Stimulated activated CD8-positive, alpha-beta memory T cell treated with anti-CD3 and anti-CD28 coated beads, Interleukin-12 subunit alpha, Interleukin-12 subunit beta, amount 100 ng/mL, for 4 hours (primary cell): ENCODE measurements around the gene GNL1.
"Not testable (repeated sequence)": the region's sequence is repeated elsewhere in the genome, so short reads cannot be mapped to it uniquely, and the experiment has no call there.

Experiments used
- DNase-seq: peaks from one replicate; pipeline ENCODE4 v3.0.0-alpha.2; 2020; ENCODE audit warnings: low read depth

The GNL1 gene

GRCh38 chr6:30529349-30529875, 26.9 kb downstream of the GNL1 start:
- DNase-seq = not testable (repeated sequence)

GRCh38 chr6:30526444-30526843, 29.8 kb downstream of the GNL1 start:
- DNase-seq = not testable (repeated sequence)

GRCh38 chr6:30521952-30522351, 34.3 kb downstream of the GNL1 start:
- not testable (repeated sequence) for DNase-seq

GRCh38 chr6:30521082-30521481, 35.2 kb downstream of the GNL1 start:
- DNase-seq = not testable (repeated sequence)

GRCh38 chr6:30520522-30520921, 35.8 kb downstream of the GNL1 start:
- no peak for DNase-seq

GRCh38 chr6:30518505-30519145, 37.7 kb downstream of the GNL1 start:
- not testable (repeated sequence) for DNase-seq

- DNase-seq = not testable (repeated sequence)
Observed at GRCh38 chr6:30517767-30518504, 38.4 kb downstream of the GNL1 start.

GRCh38 chr6:30516754-30517076, 39.6 kb downstream of the GNL1 start:
- not testable (repeated sequence) for DNase-seq

GRCh38 chr6:30515944-30516753, 40.1 kb downstream of the GNL1 start:
- peak; percentile 79 for DNase-seq

GRCh38 chr6:30515106-30515505, 41.2 kb downstream of the GNL1 start:
- DNase-seq = no peak

GRCh38 chr6:30513451-30513850, 42.8 kb downstream of the GNL1 start:
- no peak for DNase-seq

- no peak for DNase-seq
Observed at GRCh38 chr6:30511169-30511546, 45.1 kb downstream of the GNL1 start.

GRCh38 chr6:30510419-30511168, 45.7 kb downstream of the GNL1 start:
- DNase-seq = no peak

- no peak for DNase-seq
Observed at GRCh38 chr6:30508890-30509736, 47.2 kb downstream of the GNL1 start.

- no peak for DNase-seq
Observed at GRCh38 chr6:30507849-30508827, 48.2 kb downstream of the GNL1 start.

GRCh38 chr6:30500421-30501355, 55.6 kb downstream of the GNL1 start:
- DNase-seq = no peak

- DNase-seq = not testable (repeated sequence)
Observed at GRCh38 chr6:30498705-30499104, 57.6 kb downstream of the GNL1 start.

- DNase-seq = no peak
Observed at GRCh38 chr6:30497714-30498113, 58.6 kb downstream of the GNL1 start.

- DNase-seq = not testable (repeated sequence)
Observed at GRCh38 chr6:30497261-30497599, 59.1 kb downstream of the GNL1 start.
